Fibroblast of pulmonary artery (primary cell): ENCODE measurements around the gene FLACC1.

ENCODE experiments used
- DNase-seq: peaks from one replicate; pipeline ENCODE4 v3.0.0-alpha.2; 2010; ENCODE audit warnings: low read depth
- H3K4me3 ChIP-seq: replicated peaks from 2 replicates; pipeline ENCODE4 v1.5.1; 2011; ENCODE audit warnings: low read depth, mild to moderate bottlenecking, control low read depth, low read length, moderate library complexity
- CTCF ChIP-seq: IDR thresholded peaks from 2 replicates; pipeline ENCODE4 v1.5.1; 2011; ENCODE audit warnings: mild to moderate bottlenecking, control low read depth, low read length, inconsistent platforms; ENCODE audit errors: missing control alignments

The FLACC1 gene

DNA sequence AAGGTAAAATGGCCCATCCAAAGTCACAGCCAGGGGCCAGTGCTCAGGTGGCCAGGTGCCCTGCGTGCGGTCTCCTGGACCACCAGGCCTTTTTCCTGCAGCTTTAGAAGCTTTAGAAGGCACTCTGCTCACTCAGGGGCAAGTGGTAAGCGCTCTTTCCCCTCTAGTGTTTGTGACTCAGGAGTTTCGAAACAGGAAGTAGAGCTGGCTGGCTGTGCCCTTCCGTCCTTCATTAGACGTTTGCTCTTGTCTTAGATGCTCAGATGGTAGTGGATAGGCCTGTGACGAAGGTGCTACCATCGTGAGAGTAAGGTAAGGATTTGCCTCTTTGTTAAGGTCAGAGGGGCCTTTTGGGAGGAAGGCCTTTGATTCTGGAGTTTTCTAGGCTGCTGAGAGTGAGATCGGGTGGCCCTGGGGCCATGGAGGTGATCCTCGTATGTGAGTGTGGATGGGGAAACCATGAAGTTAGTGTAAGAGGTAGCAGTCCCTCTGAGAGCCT is 96.8 kb downstream of the FLACC1 start, which contains the start of gene CASP8:
CASP8 (plus strand) TSS at position 235 of the 499 bp plus-strand sequence. CDS start 5,951 bp downstream, outside the sequence.
- peak within 1 kb of the TSS; percentile 72 for H3K4me3 ChIP-seq
- TF ChIP-seq CTCF, result no peak
- DNase-seq, result peak; percentile 71

- H3K4me3 ChIP-seq, result peak overlapping the region; percentile 72
- no peak for DNase-seq
- no peak for TF ChIP-seq CTCF
Measured at GRCh38 chr2:201258666-201259615, 98.2 kb downstream of the FLACC1 start.

- TF ChIP-seq CTCF, result peak; percentile 33
- peak; percentile 94 for DNase-seq
- H3K4me3 ChIP-seq, result peak overlapping the region; percentile 72
Measured at GRCh38 chr2:201257956-201258665, 99.0 kb downstream of the FLACC1 start.

DNA sequence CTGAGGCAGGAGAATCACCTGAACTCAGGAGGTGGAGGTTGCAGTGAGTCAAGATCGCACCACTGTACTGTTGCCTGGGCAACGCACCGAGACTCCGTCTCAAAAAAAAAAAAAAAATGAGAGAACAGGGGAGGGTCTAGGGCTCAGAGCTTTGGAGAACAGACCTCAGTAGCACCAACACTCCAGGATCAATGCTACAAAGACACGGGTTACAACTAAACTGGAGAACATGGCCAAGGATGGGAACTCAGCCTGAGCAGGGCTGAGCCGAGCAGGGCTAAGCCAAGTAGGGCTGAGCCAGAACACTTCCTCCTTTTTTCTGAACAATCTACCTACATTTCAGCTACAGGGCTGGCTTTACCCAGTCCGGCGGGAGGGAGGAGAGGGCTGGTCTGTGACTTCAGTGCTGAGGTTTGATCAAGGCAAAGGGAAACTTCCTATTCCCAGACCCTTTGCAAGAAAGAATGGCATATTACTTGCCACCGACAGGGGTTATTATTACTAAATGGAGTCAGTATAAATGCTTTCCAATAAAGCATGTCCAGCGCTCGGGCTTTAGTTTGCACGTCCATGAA is 99.7 kb downstream of the FLACC1 start:
- no peak for DNase-seq
- H3K4me3 ChIP-seq, result peak overlapping the region; percentile 72
- no peak for TF ChIP-seq CTCF

- no peak overlapping the region for H3K4me3 ChIP-seq
- DNase-seq, result no peak
- TF ChIP-seq CTCF, result no peak
Measured at GRCh38 chr2:201256082-201256481, 101.1 kb downstream of the FLACC1 start.

DNA sequence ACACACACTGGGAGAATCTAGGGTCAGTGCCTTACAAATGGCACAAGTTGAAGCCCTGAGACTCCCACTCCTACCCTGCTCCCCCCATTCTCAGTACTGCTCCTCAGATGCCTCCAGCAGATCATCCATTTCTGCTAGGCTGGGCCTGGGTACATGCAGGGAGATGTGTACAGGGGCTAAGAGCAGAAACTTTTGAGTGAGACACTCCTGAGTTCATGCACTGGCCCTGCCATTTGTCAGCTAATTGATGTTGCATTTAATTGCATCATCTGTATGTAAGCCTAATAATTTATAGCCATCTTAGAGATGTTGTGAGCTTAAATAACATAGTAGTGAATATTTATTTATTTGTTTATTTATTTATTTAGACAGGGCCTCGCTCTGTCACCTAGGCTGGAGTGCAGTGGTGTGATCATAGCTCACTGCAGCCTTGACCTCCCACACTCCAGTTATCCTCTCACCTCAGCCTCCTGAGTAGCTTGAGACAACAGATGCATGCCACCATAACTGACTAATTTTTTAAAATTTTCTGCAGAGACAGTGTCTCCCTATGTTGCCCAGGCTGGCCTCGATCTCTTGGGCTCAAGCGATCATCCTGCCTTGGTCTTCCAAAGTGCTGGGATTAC is 101.6 kb downstream of the FLACC1 start:
- no peak for TF ChIP-seq CTCF
- DNase-seq, result no peak
- H3K4me3 ChIP-seq, result no peak overlapping the region
